ENCODE measurements around the gene CERS5. TPM values are rescaled to one million over a fixed set of nuclear protein-coding genes. Genes with fewer than 3 reads are reported as not detected.

The CERS5 gene
- total and polyA plus RNA-seq, 12 donors = 8.3 to 51.7 (median 11.8) TPM

DNA sequence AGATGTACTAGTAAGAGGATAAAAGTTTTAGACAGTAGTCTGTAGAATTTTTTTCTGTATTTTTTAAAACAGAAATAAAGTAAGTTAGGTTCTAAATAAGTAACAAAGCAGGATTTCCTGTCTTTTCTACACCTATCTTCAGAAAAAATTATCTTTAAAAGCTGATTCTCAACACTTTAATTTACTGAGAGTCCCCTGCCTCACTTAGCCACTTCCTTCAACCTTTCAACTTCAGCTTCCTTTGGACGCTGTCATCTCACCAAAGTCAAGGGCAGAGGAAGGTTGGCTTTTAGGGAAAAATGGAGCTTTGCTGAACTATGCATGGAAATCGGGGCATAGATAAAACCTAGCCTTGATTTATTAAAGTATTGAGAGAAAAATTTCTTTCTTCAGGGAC lies 44.9 kb upstream of the CERS5 start:
- Histone ChIP-seq H3K27me3 (no peaks in the 10 kb centered on the region), H3K27ac (peak overlapping the region; percentile 31 to 83 (median 68)), H3K4me3 (no peak overlapping the region), H3K9me3 (no peaks in the 10 kb centered on the region), H3K36me3 (peaks cover 0 to 50% (median 0%) of the 10 kb centered on the region in 9 donors), H3K4me1 (peaks cover 5 to 36% (median 14%) of the 10 kb centered on the region in 9 donors)
- TF ChIP-seq CTCF (IDR thresholded peaks at IDR 0.05) = no peak
- intact Hi-C loops (cut with DNase I) = loop anchor here in 4 of 10 donors (5.0 to 10.0 kb wide), 2 partner anchors 100 to 103 kb away; no protein-coding TSS in a partner anchor
- DNase-seq = no peak
- ATAC-seq = peak in 2 of 8 donors; percentile 38 to 41
- WGBS, 2 donors = 46 to 65% methylated on average over 2 of the region's 2 CpGs

- no peaks in the 10 kb centered on the region for H3K27me3 ChIP-seq
- intact Hi-C loops (cut with DNase I) = loop anchor here in 4 of 10 donors (5.0 to 10.0 kb wide), 2 partner anchors 101 to 103 kb away; no protein-coding TSS in a partner anchor
- no peak overlapping the region for H3K4me3 ChIP-seq
- no peaks in the 10 kb centered on the region for H3K9me3 ChIP-seq
- peak overlapping the region; percentile 31 to 83 (median 68) for H3K27ac ChIP-seq
- peak in 4 of 9 donors; percentile 12 to 44 (median 30) for TF ChIP-seq CTCF (IDR thresholded peaks at IDR 0.05)
- peaks cover 0 to 54% (median 0%) of the 10 kb centered on the region in 9 donors for H3K36me3 ChIP-seq
- ATAC-seq = peak in 7 of 8 donors; percentile 47 to 79 (median 72)
- H3K4me1 ChIP-seq = peaks cover 5 to 36% (median 14%) of the 10 kb centered on the region in 9 donors
- no peak for DNase-seq
- 34 to 60% methylated on average over 6 of the region's 6 CpGs for WGBS, 2 donors
Measured at GRCh38 chr12:50211392-50212070, 44.4 kb upstream of the CERS5 start.

GRCh38 chr12:50207424-50207823 lies 40.3 kb upstream of the CERS5 start:
- Histone ChIP-seq H3K4me1 (peaks cover 5 to 20% (median 12%) of the 10 kb centered on the region in 9 donors), H3K27me3 (no peaks in the 10 kb centered on the region), H3K4me3 (no peak overlapping the region), H3K36me3 (peaks cover 0 to 73% (median 25%) of the 10 kb centered on the region in 9 donors), H3K9me3 (no peaks in the 10 kb centered on the region), H3K27ac (no peak overlapping the region)
- no peak for DNase-seq
- intact Hi-C loops (cut with DNase I) = loop anchor here in 1 of 10 donors (10.0 kb wide), 1 partner anchor 77 kb away; the partner anchor contains the start of gene LIMA1
- WGBS, 2 donors = 99 to 100% methylated on average over 2 of the region's 2 CpGs
- no peak for TF ChIP-seq CTCF (IDR thresholded peaks at IDR 0.05)
- no peak for ATAC-seq

- intact Hi-C loops (cut with DNase I) = loop anchor here in 1 of 10 donors (10.0 kb wide), 1 partner anchor 79 kb away; the partner anchor contains the start of gene LIMA1
- Histone ChIP-seq H3K27ac (no peak overlapping the region), H3K9me3 (no peaks in the 10 kb centered on the region), H3K27me3 (no peaks in the 10 kb centered on the region), H3K36me3 (peaks cover 0 to 88% (median 28%) of the 10 kb centered on the region in 9 donors), H3K4me3 (no peak overlapping the region), H3K4me1 (peaks cover 0 to 8% (median 0%) of the 10 kb centered on the region in 9 donors)
- no peak for ATAC-seq
- 93 to 97% methylated on average over 6 of the region's 6 CpGs for WGBS, 2 donors
- no peak for DNase-seq
- TF ChIP-seq CTCF (IDR thresholded peaks at IDR 0.05) = no peak
Measured at GRCh38 chr12:50205648-50206047, 38.5 kb upstream of the CERS5 start.

All from heart right ventricle (tissue), 16 donors.